HepG2 (cell line): Measurements from ENCODE around the gene PPP2R5C. TPM values are rescaled to one million over a fixed set of nuclear protein-coding genes. Genes with fewer than 3 reads are reported as not detected.

ENCODE experiments used
- ATAC-seq: fragments of 200-7000 bp; cut with Tn5 transposase; 3 replicates; pipeline ENCODE4 v1.9.1; 2020; ENCODE audit warnings: mild to moderate bottlenecking, moderate library complexity
- BruUV-seq: library from RNA; stranded (reverse); fragments of 400-500 nt; replicated peaks from 2 replicates; lab custom pipeline; 2021; lab: Mats Ljungman, UMichigan
- CTCF ChIA-PET: fragments of 300-600 bp; formaldehyde crosslinking; extraction: SDS; loops from one replicate; lab custom pipeline; 2021; ENCODE audit warnings: low total read pairs, inconsistent platforms, low intra/inter-chr PET ratio; lab: Yijun Ruan, JAX
- POLR2A ChIA-PET: fragments of 350-600 bp; sonication (Branson Sonifier 250); formaldehyde crosslinking; loops from one replicate; lab custom pipeline; 2020; ENCODE audit warnings: antibody characterized with exemption, inconsistent platforms; lab: Yijun Ruan, JAX
- DNase-seq: peaks from one replicate; pipeline ENCODE4 v3.0.0-alpha.2; 2015; ENCODE audit warnings: low spot score
- FAIRE-seq: peaks from 3 replicates; lab custom pipeline; 2011; peaks lifted over from hg19 to GRCh38; lab: Jason Lieb, UNC
- H2AFZ ChIP-seq: one replicate; pipeline ENCODE4 v1.6.1; 2011; ENCODE audit warnings: low read length, inconsistent platforms
- H3K27ac ChIP-seq: fragments of 300-600 bp; 3 replicates; pipeline ENCODE4 v1.8.0; 2011; ENCODE audit warnings: mixed run types, mild to moderate bottlenecking, mixed read lengths, low read length, inconsistent platforms; ENCODE audit not compliant: insufficient read depth; ENCODE audit errors: extremely low read length
- H3K27me3 ChIP-seq, 2 experiments: fragments of 200-600 bp in 1 of 2; 2 replicates in 1 of 2; 3 replicates in 1 of 2; pipeline versions ENCODE4 v1.6.0 to v1.8.0; 2011; ENCODE audit warnings: low read length in 2 of 2, mild to moderate bottlenecking in 2 of 2, moderate library complexity in 2 of 2, inconsistent platforms in 1 of 2; ENCODE audit not compliant: insufficient read depth in 2 of 2, control insufficient read depth in 1 of 2
- H3K36me3 ChIP-seq, 2 experiments: fragments of 200-600 bp in 1 of 2; replicated peaks in 1 of 2; 2 replicates in 1 of 2; 3 replicates in 1 of 2; pipeline versions ENCODE4 v1.5.1 to v1.8.0; 2011; ENCODE audit warnings: low read length in 2 of 2, inconsistent platforms in 1 of 2; ENCODE audit not compliant: insufficient read depth in 2 of 2, control insufficient read depth in 1 of 2
- H3K4me1 ChIP-seq: 2 replicates; pipeline ENCODE4 v1.5.1; 2012; ENCODE audit warnings: low read length, inconsistent platforms; ENCODE audit not compliant: insufficient read depth
- H3K4me2 ChIP-seq: 2 replicates; pipeline ENCODE4 v1.6.0; 2011; ENCODE audit warnings: low read depth, low read length, inconsistent platforms
- H3K4me3 ChIP-seq, 3 experiments: fragments of 200-600 bp in 1 of 3; sonication (generic), shearing (Covaris generic) in 1 of 3; replicated peaks in 1 of 3; 2 replicates each; pipeline ENCODE4 v1.5.1; 2011 to 2016; ENCODE audit warnings: low read length in 3 of 3, inconsistent platforms in 2 of 3, low read depth in 2 of 3, mild to moderate bottlenecking in 2 of 3, control low read depth in 1 of 3, mixed read lengths in 1 of 3; ENCODE audit not compliant: insufficient read depth in 1 of 3
- H3K79me2 ChIP-seq: one replicate; pipeline ENCODE4 v1.6.1; 2011; ENCODE audit warnings: low read length, inconsistent platforms; ENCODE audit not compliant: insufficient read depth
- H3K9ac ChIP-seq: 2 replicates; pipeline ENCODE4 v1.6.0; 2011; ENCODE audit warnings: mild to moderate bottlenecking, low read depth, low read length, inconsistent platforms; ENCODE audit not compliant: insufficient read depth
- H3K9me3 ChIP-seq: 2 replicates; pipeline ENCODE4 v1.5.1; 2012; ENCODE audit warnings: mild to moderate bottlenecking, low read length
- H4K20me1 ChIP-seq: 2 replicates; pipeline ENCODE4 v1.6.0; 2011; ENCODE audit warnings: inconsistent platforms, mild to moderate bottlenecking, low read length, moderate library complexity; ENCODE audit not compliant: insufficient read depth
- ATF1 ChIP-seq: IDR thresholded peaks from 2 replicates; pipeline ENCODE4 v1.6.1; 2016; ENCODE audit warnings: mild to moderate bottlenecking, control low read depth
- BCL6 ChIP-seq: IDR thresholded peaks from 2 replicates; pipeline ENCODE4 v1.6.1; 2016; ENCODE audit warnings: missing genetic modification reagents, missing compliant biosample characterization
- CCAR2 ChIP-seq: fragments of 200-400 bp; formaldehyde crosslinking; optimal IDR thresholded peaks from 2 replicates; pipeline ENCODE3; 2018; ENCODE audit warnings: low read depth, mild to moderate bottlenecking, low read length, moderate library complexity
- CENPT ChIP-seq: sonication (generic); formaldehyde crosslinking; IDR thresholded peaks from 2 replicates; pipeline ENCODE4 v1.8.0; 2022; ENCODE audit warnings: low read depth, mild to moderate bottlenecking, moderate library complexity, missing genetic modification reagents
- ESRRA ChIP-seq: sonication (generic); formaldehyde crosslinking; IDR thresholded peaks from 2 replicates; pipeline ENCODE4 v1.5.1; 2020; ENCODE audit warnings: mild to moderate bottlenecking, low read depth, missing genetic modification reagents
- IRX3 ChIP-seq: sonication (generic); formaldehyde crosslinking; IDR thresholded peaks from 2 replicates; pipeline ENCODE4 v1.8.1; 2023; ENCODE audit warnings: mild to moderate bottlenecking, low read depth, missing genetic modification reagents, borderline replicate concordance
- KLF15 ChIP-seq: sonication (generic); formaldehyde crosslinking; IDR thresholded peaks from 2 replicates; pipeline ENCODE4 v1.8.1; 2023; ENCODE audit warnings: borderline replicate concordance, mild to moderate bottlenecking, inconsistent platforms, missing genetic modification reagents, mixed read lengths
- NBN ChIP-seq: fragments of 450-650 bp; conservative IDR thresholded peaks from 2 replicates; pipeline ENCODE4 v1.6.1; 2017
- RBAK ChIP-seq: sonication (generic); formaldehyde crosslinking; IDR thresholded peaks from 2 replicates; pipeline ENCODE4 v1.5.1; 2020; ENCODE audit warnings: mild to moderate bottlenecking, missing genetic modification reagents
- RCOR2 ChIP-seq: IDR thresholded peaks from 2 replicates; pipeline ENCODE4 v1.6.1; 2016; ENCODE audit warnings: missing biosample characterization, missing genetic modification reagents
- SKI ChIP-seq: fragments of 450-650 bp; IDR thresholded peaks from one replicate; pipeline ENCODE4 v1.6.1; 2018; ENCODE audit warnings: mild to moderate bottlenecking; ENCODE audit not compliant: partially characterized antibody
- SYNCRIP ChIP-seq: fragments of 200-400 bp; formaldehyde crosslinking; IDR thresholded peaks from 2 replicates; pipeline ENCODE4 v1.6.1; 2018; ENCODE audit warnings: mild to moderate bottlenecking, low read depth, low read length; ENCODE audit not compliant: insufficient read depth
- USF2 ChIP-seq, 2 experiments: sonication (generic) in 1 of 2; formaldehyde crosslinking in 1 of 2; IDR thresholded peaks; 2 replicates each; pipeline versions ENCODE4 v1.5.1 to v1.6.1; 2011 to 2020; ENCODE audit warnings: borderline replicate concordance in 1 of 2, low read depth in 1 of 2, low read length in 1 of 2, mild to moderate bottlenecking in 1 of 2, missing genetic modification reagents in 1 of 2, moderate library complexity in 1 of 2
- ZFP37 ChIP-seq: sonication (generic); formaldehyde crosslinking; IDR thresholded peaks from 2 replicates; pipeline ENCODE4 v1.4.0; 2020; ENCODE audit warnings: missing genetic modification reagents, borderline replicate concordance
- ZNF318 ChIP-seq: sonication (generic); formaldehyde crosslinking; IDR thresholded peaks from 2 replicates; pipeline ENCODE4 v1.4.0; 2020; ENCODE audit warnings: mild to moderate bottlenecking, missing genetic modification reagents
- WGBS: methylation state at CpG from one replicate; pipeline ENCODE4 v1.1.6; 2017; ENCODE audit warnings: low lambda C conversion rate; 5-methylcytosine and 5-hydroxymethylcytosine counted together
- in situ Hi-C: cut with HindIII; loops from 2 replicates; pipeline ENCODE4 v1.10.0; 2017; ENCODE audit warnings: low pct_unique_long_range_greater_than_20kb; ENCODE audit not compliant: extremely low pct_ligation_motif_present
- intact Hi-C: fragments of 100-400 bp; cut with micrococcal nuclease; formaldehyde crosslinking; loops from one replicate; pipeline ENCODE4 v1.10.0; 2022; ENCODE audit not compliant: unreplicated experiment
- polyA plus RNA-seq, 8 experiments: library from polyadenylated mRNA; depleted of rRNA in 3 of 8; stranded (reverse) in 7 of 8; unstranded in 1 of 8; fragments of >200 nt; fragmentation: Illumina TruSeq in 4 of 8; extraction: Trizol in 4 of 8; gene quantifications; 2 replicates each; pipeline versions ENCODE4 v1.2.1 to v1.2.3, GENCODE V29; 2011 to 2016; ENCODE audit warnings: low read depth in 4 of 8, missing spikeins in 1 of 8, mixed read lengths in 1 of 8; ENCODE audit not compliant: insufficient read depth in 1 of 8
- total RNA-seq, 5 experiments: library from RNA; depleted of rRNA; stranded (reverse); fragments of >200 nt; fragmentation: Illumina TruSeq; extraction: Trizol; gene quantifications; 2 replicates each; pipeline ENCODE4 v1.2.3, GENCODE V29; 2016; ENCODE audit warnings: low read depth in 1 of 5

The PPP2R5C gene
- total and polyA plus RNA-seq, 2 of the 13 experiments (the other 11 are each of a cell fraction or from before 2014, with no cell fraction given): 74.3 to 78.5 TPM

DNA sequence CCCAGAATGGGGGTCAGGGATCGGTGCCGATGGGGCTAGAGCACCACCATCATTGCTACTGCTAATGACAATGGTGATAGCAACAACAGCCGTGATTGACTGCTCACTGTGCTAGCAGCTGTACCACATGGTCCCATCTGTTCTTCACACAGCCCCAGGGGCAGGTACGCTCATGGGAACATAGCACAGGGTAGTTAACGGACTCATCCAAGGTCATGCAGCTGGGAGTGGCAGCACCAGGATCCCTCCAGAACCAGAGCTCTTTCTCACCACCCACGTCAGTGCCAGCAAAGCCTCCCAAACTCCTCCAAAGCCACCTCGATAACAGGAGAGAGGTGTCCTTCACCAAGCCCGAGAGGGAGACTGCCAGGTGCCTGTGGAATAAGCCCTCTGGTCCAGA is 191.6 kb downstream of the PPP2R5C start:
- no peak overlapping the region for H3K27ac ChIP-seq
- in situ Hi-C loops (no loop called here), intact Hi-C loops (no loop called here)
- H2AFZ ChIP-seq: no peak overlapping the region
- no peak overlapping the region; the same call in 1 of the 2 replicates for H3K9ac ChIP-seq
- WGBS: 52% methylated on average over 6 of the region's 8 CpGs
- FAIRE-seq: no peak
- CTCF ChIA-PET: no interaction called here
- H3K4me1 ChIP-seq: peaks cover 29% of the 10 kb centered on the region
- no peak overlapping the region for H3K4me2 ChIP-seq
- BruUV-seq: no TSS peak
- H3K4me3 ChIP-seq: no peak overlapping the region
- no peaks in the 10 kb centered on the region for H3K36me3 ChIP-seq
- H3K9me3 ChIP-seq: no peaks in the 10 kb centered on the region
- H4K20me1 ChIP-seq: no peaks in the 10 kb centered on the region
- H3K79me2 ChIP-seq: peaks cover 15% of the 10 kb centered on the region
- POLR2A ChIA-PET: no interaction called here
- no peak for DNase-seq
- H3K27me3 ChIP-seq: peaks cover 0 to 3% of the 10 kb centered on the region in 2 experiments; a peak in 2 of 5 replicates
- ATAC-seq: no peak
- no peak for TF ChIP-seq SYNCRIP
- no peak for TF ChIP-seq ZFP37 (CRISPR knock-in tag)
- no peak for TF ChIP-seq IRX3 (CRISPR knock-in tag)
- no peak for TF ChIP-seq KLF15 (CRISPR knock-in tag)
- TF ChIP-seq ATF1 (CRISPR knock-in tag): no peak
- no peak for TF ChIP-seq CCAR2
- no peak for TF ChIP-seq BCL6 (CRISPR knock-in tag)
- no peak for TF ChIP-seq SKI
- TF ChIP-seq RBAK (CRISPR knock-in tag): no peak
- no peak for TF ChIP-seq NBN
- no peak for TF ChIP-seq USF2 (IDR thresholded peaks at IDR 0.05; ENCODE audit: low read depth, low read length)
- no peak for TF ChIP-seq USF2 (CRISPR knock-in tag; IDR thresholded peaks at IDR 0.05; ENCODE audit: borderline replicate concordance)
- TF ChIP-seq ZNF318 (CRISPR knock-in tag): no peak
- no peak for TF ChIP-seq CENPT (CRISPR knock-in tag)
- no peak for TF ChIP-seq ESRRA (CRISPR knock-in tag)
- no peak for TF ChIP-seq RCOR2 (CRISPR knock-in tag)
